Anterior cingulate cortex (tissue), 58 donors: ENCODE data around the gene SCAP.
A peak's percentile ranks its signal among the peaks of the same experiment; 100 is the strongest.

Experiments
- DNase-seq, 58 donors: peaks; one replicate each; lab custom pipeline; 2025; lab: John Stamatoyannopoulos, UW

The SCAP gene

DNA sequence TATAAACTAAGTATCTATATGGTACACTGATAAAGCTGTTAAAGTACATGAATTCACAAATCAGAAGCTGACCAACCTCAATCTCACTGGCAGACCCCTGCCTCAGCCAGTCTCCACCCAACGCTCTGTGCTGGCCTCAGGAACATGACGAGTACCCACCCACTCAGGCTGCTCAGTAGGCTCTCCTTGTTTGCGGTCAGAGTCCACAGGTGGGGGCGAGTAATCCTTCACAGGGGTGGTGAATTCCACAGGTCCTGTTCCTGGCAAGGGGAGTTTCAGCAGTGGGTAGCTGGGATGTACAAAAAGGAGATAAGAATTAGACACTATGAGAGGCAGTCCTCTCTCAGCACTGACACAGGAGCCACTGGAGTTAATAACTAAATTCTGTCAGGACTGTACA lies 40.9 kb downstream of the SCAP start:
- DNase-seq, result no peak

DNA sequence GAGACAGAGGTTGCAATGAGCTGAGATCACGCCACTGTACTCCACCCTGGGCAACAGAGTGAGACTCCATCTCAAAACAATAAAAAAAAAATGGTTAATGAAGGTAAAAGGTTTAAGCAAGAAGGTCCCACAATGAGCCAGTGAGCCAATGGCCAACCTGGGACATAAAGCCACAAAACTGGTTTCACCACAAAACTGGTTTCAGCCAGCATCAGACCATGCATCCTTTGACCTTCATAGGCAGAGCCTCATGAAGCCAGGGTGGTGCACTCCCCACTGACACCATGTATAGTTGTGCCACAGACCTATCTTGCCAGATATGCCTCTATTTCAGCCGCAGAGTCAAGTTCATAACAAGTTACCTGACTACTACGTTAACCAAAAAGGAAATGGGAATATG lies 41.9 kb downstream of the SCAP start:
- no peak for DNase-seq

DNA sequence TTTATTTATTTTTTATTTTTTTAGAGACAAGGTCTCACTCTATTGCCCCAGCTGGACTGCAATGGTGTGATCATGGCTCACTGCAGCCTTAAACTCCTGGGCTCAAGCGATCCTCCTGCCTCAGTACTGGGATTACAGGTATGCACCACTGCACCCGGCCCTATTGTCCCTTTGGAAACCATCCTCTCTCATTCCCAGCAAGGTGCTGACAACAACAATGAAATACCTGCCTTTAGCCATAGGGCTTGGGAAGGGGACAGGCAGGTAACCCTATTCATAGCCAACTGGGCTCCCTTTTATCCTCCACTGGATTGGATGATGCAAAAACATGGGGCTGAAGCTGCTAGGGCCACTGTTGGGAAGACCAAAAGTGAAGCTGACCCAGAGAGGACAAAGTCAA lies 43.1 kb downstream of the SCAP start:
- DNase-seq, result no peak

DNA sequence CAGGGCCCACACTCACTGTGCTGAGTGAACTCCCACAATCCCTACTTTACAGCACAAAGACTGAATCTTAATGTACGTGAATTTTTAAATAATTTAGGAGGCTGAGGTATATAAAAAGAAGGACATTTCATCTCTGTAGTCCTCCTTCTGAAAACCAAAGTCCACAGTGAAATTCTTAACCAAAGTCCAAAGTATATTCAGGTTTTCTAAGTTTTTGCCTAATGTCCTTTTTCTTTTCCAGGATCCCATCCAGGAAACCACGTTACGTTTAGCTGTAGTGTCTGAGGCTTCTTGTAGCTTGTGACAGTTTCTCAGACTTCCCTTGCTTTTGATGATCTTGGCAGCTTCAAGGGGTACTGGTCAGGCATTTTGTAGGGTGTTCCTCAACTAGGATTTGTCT lies 44.5 kb downstream of the SCAP start:
- no peak for DNase-seq

DNA sequence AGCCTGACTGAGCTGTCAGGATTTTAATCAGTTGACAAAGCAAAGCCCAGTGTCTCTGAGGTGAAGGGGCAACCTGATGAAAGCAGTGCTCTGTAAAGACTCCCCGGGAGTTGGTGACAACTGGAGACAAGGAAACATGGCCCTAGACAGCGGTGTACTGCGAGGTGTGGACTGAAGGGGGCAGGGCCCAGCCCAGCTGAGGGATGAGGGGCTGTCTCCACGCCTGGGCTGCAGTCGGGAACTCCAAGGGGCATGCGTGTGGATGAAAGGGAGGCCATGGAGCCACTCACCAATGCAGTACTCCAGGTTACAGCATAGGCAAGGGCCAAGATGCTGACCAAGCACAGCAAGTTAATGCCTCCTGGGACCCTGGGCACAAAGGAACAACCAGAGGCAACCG lies 45.1 kb downstream of the SCAP start:
- DNase-seq, result no peak

DNA sequence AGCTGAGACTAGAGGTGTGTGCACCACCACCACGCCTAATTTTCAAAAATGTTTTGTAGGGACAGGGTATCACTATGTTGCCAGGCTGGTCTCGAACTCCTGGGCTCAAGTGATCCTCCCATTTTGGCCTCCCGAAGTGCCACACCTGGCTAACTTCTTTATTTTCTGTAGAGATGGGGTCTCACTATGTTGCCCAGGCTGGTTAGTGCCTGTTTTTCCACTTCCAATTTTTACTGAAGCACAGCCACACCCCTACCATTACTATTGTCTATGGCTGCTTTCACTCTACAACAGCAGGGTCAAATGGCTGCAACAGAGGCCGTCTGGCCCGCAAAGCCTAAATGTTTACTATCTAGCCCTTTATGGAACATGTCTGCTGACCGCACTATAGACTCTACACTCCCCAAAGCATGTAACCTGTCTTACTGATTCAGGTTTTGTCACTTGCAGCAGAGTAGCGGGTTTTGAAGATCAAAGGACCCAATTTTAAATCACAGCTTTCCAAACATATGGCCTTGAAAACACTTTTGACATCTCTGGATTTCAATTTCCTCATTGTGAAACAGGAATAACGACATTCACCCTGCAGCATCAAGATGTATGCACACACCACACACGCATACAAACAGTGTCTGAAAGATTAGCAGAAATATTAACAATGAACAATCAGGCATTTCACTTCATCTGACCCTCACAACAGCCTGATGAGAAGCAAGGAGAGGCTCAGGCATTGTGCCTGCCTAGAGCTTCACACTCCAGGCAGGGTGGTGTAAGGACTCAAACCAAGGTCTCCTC lies 46.1 kb downstream of the SCAP start:
- no peak for DNase-seq

DNA sequence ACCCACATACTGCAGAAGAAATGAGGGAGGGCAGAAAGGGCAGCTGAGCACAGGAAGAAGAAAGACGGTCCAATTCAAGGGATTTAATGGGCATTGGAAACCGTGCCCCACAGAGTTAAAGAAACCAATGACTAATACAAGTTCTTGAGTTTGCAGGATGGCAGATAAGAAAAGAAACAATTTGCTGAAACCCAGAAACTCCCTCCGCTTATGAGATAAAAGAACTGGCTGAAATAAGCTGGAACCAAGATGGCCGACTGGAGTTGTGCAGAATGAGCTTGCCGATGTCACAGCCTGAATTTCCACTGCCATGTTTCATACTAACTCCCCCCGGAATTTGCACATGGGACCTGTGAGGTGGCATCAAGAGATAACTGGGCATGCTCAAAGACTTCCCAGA lies 47.1 kb downstream of the SCAP start:
- no peak for DNase-seq

DNA sequence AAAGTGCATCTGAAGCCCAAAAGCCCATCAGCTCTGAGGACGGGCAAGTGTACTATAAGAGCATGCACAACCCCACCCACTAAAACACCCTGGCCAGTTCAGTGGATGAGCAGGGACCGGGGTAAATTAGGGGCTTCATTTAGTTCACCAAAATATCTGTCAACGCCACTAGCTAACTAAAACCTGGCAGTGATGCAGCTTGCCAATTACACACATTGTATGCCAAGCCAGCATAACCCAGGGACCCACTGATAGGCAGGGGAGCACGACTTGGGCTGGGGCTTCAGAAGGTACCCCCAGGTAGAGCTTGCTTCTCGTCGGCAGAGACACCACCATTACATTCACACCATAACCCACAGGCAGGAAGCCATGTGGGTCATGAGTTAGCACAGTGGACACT lies 47.9 kb downstream of the SCAP start:
- no peak for DNase-seq

DNA sequence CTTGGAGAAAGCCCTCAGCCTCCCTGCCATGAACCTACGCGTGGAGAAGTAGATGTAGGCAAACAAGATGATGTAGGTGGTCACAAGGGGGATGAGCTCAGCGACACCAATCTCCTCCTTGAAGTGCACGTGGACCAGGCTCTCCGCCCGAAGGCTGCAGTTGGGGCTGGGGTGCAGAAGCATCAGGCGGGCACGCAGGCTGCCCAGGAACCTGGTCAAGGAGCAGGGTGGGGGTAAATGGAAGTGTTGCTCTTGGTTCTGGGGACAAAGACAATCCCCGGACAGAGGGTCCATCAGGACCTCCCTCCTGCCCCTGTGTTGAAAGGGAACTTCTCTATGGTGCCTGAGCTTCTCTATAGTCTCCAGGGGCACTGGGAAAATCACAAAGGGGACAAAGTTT lies 49.8 kb downstream of the SCAP start:
- DNase-seq, result no peak

DNA sequence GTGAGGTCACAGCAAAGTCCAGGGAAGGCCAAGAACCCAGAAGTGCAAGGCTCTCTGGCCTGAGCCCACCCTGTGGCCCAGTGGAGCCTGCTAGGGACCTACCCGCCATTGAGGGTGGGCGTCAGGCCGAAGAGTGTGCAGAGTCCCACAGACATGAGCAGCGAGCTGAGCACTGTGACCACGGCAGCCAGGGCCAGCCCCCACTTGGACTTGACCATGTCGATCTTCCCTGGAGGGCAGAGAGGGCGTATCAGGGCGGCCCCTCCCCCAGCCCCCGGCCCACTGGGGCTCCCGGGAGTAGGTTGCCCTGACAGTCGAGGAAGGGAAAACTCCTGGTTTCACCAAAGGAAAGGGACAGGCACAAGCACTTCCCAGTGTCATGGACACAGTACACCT lies 50.4 kb downstream of the SCAP start:
- DNase-seq, result no peak

DNA sequence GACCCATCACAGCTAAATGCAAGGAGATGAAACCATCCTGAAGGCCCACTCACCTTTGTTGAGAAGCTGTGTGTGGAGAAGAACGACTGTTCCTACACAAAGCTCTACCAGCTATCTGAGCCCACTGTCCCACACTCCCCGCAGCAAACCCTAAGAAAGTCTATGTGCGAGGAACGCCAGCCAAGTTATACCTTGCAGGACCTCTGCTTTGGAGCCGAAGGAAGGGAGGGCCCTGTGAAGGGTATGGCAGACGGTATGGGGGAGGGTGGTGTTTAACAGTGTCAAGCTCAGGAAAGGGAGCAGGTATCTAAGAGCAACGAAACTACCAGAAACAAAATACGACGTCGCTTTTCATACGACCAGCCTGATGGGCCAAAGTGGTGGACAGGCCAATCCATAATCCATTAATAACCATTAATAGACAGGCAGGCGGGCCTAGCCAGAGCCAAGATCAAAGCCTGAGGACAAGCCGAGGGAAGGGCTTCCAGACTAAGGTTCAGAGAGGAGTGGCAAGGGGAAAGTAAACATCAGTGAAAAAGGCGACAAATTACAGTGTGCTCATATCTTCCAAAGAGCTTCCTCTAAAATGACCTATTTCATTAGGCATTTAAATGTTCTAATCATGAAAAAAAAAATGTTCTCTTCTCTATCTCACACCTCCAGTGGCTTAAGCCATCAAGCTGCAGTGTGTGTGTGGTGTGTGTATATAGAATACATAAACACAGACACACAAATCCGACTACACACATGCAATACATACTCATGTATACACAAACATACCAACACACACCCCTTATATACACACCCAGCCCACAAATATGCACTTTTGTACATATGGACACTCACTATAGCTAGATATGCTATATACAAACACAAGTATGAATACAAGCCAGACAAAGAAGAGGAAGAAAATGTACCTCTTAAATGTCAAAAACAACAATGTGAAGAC lies 51.0 kb downstream of the SCAP start:
- no peak for DNase-seq

DNA sequence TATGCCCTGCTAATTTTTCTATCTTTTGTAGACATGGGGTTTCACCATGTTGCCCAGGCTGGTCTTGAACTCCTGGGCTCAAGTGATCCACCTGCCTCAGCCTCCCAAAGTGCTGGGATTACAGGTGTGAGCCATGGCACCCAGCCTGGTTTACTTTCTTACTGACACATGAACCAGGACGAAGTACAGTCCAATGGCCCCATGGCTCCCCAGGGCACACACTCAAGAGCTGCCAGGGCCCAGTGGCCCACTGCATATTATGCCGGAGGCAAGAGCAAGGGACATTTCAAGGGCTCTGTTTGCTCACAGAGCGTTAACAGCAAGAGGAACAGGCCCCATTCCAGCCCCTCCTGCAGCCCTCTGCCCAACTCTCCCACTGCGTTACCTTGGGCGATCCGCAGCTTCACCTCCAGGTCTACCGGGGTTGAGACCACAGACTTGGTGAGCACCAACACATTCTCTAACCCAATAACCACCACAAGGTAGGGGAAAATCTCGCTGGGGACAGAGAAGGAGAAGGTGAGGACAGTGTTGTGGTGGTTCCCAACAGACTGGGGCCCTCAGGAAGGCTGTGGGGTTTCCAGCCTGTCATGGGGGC lies 52.1 kb downstream of the SCAP start:
- no peak for DNase-seq

DNA sequence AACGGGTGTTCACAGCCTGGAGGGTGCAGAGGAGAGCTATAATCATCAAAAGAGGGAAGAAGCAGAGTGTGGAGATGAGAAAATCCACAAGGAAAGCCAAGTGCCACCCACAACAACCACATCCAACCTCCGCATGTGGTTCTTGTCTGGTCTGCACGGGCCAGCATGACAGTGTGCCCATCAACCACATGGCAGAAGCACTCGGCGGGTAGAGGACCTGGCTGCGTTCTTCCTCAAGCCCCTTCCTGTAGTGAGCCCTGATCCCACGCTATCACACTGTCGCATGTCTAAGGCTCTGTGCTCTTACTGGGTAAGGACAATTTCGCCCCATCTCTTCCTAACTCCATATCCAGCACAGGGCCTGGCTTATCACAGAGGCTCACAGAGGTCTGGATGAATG lies 53.0 kb downstream of the SCAP start:
- DNase-seq, result peak in 4 of 58 donors; percentile 18 to 50 (median 28)

DNA sequence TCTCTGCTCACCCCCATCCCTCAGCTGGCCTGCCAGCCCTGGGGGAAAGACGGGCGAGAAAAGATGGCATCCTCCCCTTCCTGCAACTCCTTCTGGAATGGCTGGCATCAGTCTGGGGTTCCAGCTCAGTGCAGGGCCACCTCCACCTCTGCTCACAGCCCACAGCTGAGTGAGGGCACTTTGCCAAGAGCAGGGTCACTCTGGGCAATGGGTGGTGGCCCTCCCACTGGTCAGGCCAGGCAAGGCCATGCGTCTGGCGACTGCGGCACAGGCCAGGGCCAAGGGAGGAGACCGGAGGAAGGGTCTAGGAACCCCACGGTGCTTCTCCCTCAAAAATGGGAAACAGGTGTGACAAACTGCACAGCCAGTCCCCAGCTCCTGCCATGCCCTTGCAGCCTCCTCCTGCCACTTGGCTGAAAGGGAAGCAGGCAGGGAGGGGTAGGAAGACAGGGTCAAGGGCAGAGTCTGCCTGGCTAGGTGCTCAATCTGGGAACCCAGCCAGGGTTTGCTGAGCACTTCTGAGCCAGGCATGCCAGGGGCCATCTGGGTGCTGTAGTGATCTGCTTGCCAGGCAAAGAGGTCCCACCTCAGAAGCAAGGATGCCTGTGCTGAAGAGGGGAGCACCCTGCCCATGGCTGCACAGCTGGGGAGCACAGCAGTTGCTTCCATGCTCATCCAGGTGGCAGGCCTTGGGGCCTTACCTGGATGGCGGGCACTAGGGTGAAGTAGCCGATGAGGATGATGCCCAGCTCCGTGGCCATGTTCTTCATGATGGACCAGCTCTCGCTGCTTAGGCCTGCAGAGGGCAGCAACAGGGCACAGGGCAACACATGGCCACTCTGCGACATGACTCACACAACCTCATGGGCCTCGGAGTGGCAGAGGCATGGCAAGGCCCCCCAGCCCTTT lies 53.7 kb downstream of the SCAP start:
- DNase-seq, result peak in 3 of 58 donors; percentile 24 to 39 (median 26)

DNA sequence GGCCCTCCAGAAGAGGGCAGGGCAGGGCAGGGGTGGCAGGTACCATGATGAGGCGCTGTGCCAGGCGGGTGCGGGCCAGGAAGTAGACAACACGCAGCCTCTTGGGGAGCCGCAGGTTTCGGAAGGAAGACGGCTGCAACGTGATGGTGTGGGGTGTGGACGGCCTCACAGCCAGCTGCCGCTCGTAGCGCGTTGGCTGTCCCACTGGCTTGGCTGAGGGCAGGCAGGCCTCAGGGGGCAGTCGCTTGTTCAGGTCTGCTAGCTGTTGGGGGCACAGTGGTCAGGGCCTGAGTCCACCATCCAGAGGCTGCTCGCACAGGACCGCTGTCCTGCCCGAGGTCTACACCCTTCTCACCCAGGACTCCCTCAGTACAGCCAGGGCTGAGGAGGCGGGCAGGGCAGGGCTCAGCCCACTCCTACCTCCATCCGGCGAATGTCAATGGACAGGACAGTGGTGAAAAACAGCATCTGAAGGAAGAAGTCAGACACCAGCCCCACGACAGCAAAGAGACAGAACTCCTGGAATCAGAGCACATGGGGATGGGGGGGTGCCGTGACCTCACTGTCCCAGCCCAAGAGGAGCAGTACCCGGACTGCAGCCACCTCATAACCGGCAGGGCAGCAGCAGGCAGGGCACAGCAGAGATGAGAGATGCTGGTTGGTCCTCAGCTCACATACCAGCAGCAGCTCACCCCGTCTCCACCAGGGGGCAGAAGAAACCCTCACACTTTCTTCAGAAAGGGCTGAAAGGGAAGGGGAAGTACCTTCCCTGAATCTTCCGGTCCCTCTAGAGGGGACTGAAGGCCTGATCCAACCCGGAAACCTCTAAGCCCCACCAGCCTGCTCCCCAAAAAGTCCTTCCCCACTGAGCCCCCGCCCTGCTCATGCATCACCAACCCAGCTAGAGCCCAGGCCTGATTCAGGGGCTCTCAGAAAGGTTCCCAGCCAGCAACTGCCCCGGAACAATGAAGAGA lies 54.9 kb downstream of the SCAP start:
- DNase-seq, result peak in 55 of 58 donors; percentile 24 to 88 (median 72)

DNA sequence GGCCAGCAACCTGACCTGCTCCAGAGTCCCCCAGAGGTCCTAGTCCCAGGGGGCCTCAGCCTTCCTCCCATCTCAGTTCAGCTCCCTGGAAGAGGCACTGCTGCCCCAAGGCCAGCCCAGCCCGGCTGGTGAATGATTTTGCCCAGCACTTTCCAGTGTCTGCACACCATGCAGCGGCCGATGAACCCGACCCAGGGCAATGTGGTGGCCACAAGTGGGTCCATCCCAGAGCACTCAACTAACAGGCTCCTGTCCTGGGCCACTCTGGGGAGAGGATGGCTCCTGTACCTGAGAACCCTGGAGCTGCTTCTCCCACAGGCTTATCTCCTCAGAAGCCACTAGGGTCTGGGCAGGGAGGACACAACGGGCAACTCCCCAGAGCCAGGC lies 55.7 kb downstream of the SCAP start:
- no peak for DNase-seq

DNA sequence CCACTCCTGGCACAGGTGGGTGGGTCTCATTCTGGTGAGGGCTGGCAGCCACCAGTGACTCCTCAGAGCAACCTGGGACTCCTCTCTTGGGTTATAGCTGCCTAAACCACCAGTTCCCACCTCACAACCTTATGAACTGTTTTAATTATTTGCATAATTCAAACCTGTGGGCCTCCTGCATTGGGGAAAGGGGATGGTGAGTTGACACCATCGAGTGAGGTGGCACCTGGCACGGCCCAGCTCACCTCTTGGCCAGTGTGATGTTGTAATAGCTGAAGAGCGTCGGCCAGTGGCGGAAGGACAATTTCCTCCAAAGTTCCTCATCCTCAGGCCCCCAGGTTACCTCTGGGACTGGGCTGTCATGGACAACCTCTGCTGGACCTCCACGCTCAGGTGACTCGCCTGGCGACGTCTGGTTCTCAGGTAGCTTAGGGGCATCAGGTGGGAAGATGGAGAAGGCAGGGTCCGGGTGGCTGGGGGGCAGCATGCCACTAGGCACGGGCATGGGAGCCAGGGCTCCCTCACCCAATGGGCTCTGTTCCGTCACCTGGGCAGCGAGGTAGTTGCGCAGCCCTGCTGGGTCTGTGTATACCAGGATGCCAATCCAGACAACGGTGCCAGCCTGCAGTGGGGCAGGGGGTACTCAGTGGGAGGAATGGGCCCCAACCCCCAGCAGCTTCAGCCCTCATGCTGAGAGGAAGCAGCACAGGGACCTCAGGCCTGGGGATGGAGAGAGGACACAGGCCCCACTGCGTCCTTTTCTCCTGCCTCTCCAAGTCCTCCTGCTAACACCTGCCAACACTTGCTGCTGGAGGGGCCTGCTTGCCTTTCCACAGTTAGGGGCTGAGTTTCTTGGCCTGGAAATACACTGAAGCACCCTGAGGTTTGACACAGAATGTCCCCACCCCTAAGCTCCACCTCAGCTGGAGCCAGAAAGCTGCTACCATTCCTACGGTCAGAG lies 56.4 kb downstream of the SCAP start:
- DNase-seq, result no peak
